Retinal pigment epithelial cell (primary cell): ENCODE measurements around the gene SDHA.

Source experiments
- DNase-seq: peaks from one replicate; pipeline ENCODE4 v3.0.0-alpha.2; 2010; ENCODE audit warnings: low read depth
- H3K4me3 ChIP-seq: 2 replicates; pipeline ENCODE4 v1.5.1; 2011; ENCODE audit warnings: mild to moderate bottlenecking, low read length, control low read depth, moderate library complexity
- TF ChIP-seq, protein P1 (sequence below): conservative IDR thresholded peaks from 2 replicates; pipeline ENCODE4 v1.5.1; 2011; ENCODE audit warnings: low read depth, low read length, control low read depth, inconsistent platforms

The SDHA gene

DNA sequence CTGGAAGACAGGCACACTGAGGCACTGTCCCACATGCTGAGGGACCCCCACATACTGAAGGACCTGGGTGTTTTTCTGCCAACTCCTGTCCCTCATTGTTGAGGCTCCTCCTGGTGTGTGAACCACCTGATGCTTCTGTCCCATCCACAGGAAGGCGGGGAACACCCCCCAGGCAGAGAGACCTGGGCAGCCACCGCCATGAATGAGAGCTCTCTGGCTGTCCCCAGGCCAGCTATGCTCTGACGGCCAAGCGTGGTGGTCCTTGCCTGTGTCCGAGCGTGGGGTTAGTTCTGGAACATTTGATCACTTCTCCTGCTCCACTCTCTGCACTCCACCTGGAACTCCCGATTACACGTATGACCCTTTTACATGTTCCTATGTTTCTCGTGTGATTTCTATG, 38.7 kb upstream of the SDHA start:
- no peak overlapping the region for H3K4me3 ChIP-seq
- no peak for DNase-seq
- TF ChIP-seq, protein P1, sequence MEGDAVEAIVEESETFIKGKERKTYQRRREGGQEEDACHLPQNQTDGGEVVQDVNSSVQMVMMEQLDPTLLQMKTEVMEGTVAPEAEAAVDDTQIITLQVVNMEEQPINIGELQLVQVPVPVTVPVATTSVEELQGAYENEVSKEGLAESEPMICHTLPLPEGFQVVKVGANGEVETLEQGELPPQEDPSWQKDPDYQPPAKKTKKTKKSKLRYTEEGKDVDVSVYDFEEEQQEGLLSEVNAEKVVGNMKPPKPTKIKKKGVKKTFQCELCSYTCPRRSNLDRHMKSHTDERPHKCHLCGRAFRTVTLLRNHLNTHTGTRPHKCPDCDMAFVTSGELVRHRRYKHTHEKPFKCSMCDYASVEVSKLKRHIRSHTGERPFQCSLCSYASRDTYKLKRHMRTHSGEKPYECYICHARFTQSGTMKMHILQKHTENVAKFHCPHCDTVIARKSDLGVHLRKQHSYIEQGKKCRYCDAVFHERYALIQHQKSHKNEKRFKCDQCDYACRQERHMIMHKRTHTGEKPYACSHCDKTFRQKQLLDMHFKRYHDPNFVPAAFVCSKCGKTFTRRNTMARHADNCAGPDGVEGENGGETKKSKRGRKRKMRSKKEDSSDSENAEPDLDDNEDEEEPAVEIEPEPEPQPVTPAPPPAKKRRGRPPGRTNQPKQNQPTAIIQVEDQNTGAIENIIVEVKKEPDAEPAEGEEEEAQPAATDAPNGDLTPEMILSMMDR, result no peak

DNA sequence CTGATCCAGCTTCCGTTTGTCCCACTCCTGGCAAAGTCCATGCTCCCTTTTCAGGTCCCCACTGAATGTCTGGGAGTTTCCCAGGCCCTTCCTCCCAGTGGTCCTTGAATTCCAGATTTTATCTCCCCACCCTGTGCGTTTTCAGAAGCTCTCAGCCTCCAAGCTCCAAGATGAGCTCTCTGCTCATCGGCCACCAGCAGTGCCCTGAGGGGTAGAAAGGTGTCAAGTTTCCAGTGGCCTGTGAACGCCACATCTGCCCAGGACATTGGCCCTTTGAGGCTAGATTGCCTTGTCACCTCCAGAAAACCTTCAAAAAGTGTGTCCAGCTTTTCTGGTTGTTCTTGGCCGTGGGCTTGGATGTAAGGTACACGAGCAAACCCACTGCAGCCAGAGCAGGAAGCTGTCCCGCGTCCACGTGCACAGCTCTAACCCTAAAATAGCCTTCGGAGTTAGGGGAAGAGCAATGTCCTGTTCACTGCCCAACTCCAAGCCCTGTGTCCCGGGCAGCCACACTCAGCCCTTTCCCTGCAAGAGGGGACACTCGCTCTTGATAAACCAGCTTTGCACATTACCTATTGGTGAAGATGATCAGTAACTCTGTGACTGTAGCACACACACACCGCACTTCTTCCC, 37.7 kb upstream of the SDHA start:
- H3K4me3 ChIP-seq, result no peak overlapping the region
- DNase-seq, result no peak
- TF ChIP-seq, protein P1, result no peak

DNA sequence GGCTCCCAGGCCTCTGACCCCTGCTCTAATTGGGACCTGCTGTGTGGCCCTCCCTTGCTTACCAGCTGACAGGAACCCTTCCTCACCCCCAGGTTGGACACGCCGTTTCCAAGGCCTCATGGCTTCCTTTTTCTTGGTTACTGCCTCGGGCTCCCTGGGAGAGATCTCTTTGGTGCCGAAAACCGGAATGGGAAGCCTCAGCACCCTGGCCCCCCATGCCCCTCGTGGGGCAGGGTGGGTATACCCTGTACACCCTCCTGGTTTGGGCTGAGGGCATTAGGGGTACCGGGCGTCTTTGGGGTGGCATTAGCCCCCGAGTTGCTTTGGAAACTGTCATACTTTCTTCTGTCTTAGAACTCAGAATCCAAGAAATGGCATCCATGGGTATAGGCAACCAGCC, 37.0 kb upstream of the SDHA start:
- DNase-seq, result no peak
- TF ChIP-seq, protein P1, result no peak

DNA sequence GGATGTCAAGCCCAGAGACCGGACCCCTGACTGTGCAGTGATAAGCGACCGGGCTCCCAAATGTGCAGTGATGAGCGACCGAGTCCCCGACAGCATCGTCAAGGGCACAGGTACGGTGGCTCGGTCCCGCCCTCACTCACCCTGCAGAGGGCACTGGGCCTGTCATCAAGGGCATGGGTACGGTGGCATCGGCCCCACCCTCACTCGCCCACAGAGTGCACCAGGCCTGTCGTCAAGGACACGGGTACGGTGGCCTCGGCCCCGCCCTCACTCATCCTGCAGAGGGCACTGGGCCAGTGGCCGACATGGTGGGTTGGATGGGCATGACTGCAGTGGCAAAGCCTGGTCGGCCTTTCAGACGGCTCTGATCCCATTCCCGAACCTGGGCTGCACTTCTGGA, 36.6 kb upstream of the SDHA start:
- no peak overlapping the region for H3K4me3 ChIP-seq
- no peak for DNase-seq
- TF ChIP-seq, protein P1, result no peak

More for the DNA sequence above, 37.0 kb upstream of the SDHA start:
- H3K4me3 ChIP-seq, result no peak overlapping the region

DNA sequence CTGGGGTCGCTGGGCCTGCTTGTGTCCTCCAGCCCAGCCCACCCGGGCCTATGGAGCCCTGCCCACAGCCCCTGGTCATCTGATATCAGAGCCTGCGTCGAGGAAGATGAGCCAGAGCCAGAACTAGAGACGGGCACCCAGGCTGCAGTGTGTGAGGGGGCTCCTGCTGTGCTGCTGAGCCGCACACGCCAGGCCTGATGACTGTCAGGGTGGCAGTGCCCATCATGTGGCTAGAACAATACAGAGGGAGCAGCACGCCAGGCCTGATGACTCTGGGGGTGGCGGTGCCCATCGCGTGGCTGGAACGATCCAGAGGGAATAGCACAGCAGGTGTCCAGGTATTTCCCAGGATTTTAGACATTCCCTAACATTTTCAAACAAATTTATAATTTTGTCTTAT, 36.0 kb upstream of the SDHA start:
- H3K4me3 ChIP-seq, result no peak overlapping the region
- TF ChIP-seq, protein P1, result no peak
- no peak for DNase-seq

DNA sequence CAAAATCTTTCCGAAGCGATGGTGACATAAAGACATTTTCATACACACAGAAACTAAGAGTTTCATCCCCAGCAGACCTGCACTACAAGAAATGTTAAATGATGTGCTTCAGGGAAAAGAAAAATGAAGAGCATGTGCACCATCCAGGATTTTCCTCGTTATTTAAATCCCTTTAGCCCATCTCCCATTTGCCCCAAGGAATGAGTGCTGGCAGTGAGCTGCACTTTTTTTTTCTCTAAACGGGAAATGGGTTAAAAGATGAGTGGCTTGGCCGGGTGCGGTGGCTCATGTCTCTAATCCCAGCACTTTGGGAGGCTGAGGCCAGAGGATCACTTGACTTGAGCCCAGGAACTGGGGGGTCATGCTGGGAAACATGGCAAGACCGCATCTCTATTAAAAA, 33.6 kb upstream of the SDHA start:
- TF ChIP-seq, protein P1, result no peak
- no peak for DNase-seq
- H3K4me3 ChIP-seq, result no peak overlapping the region
